GM18907 (cell line): Measurements from ENCODE around the gene GPC6.
"Not testable (repeated sequence)": the region's sequence is repeated elsewhere in the genome, so short reads cannot be mapped to it uniquely, and the experiment has no call there.

ENCODE experiments used
- ATAC-seq: cut with Tn5 transposase; IDR thresholded peaks from one replicate; pipeline ENCODE4 v1.9.1; 2021; ENCODE audit warnings: mild to moderate bottlenecking, moderate library complexity; ENCODE audit not compliant: unreplicated experiment

GPC6 gene

DNA sequence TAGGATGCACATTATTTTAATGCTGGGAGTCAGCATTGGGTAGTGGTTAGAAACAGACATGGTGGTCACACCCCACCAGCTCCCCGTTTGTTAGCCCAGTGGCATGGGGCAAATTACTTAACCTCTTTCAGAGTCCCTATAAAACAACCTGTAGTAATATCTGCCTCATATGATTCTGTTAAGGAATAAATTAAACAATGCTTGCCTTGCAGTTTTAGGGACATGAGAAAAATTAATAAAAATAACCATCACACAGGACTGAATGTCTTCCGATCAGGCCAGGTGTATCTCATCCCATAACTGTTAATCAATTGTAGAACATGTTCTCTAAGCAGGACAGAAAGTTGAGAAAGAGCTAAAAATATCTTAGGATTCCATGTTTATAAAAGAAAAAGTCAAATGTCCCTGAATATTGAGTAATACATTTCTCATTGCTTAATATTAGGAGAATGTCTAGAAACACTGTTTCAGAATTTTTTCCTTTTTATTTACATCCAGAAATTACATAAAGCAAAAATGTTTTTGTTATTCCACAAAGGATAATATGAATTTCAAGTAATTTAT, 196.5 kb downstream of the GPC6 start:
- ATAC-seq = no peak

GRCh38 chr13:93425411-93425810, 198.8 kb downstream of the GPC6 start:
- ATAC-seq = no peak

GRCh38 chr13:93430381-93430780, 203.8 kb downstream of the GPC6 start:
- ATAC-seq = no peak

- no peak for ATAC-seq
Observed at GRCh38 chr13:93435651-93436050, 209.0 kb downstream of the GPC6 start.

GRCh38 chr13:93437081-93437480, 210.5 kb downstream of the GPC6 start:
- no peak for ATAC-seq

DNA sequence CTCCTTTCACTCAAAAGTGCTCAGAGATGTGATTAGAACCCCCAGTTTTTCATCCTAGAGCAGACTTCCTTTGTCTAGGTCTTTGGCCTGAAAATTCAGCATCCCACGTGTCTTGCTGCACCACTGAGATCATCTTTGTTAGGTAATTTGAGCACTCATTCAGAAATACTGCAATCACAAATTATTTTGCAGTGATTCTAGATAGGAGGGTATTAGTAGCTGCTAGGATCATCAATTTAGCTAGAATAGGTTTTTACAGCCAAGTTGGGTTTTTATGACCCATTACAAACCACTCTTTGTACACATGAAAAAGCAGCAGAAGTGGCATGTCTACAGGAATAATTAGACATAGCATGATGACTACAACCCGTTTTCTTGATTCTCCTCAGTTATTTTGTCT, 219.6 kb downstream of the GPC6 start:
- ATAC-seq = no peak

DNA sequence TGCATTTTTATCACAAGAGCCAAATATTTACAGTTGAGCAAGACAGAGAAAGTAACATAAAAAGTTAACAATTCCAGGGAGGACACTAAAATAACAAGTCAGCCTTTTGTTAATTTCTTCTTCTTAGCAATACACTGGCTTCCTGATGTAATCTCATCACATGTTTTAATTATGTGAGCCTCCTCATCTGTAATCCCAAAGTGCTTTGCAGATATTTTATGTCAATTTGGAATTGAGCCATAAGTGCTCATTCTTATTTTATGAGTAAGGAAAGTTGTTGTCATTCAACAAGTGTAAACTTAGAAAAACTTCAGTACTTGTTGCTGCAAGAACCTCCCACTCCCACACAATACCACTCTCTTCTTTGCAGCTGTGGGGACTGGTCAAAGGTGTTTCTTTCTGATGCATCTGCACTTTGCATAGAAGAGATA, 223.6 kb downstream of the GPC6 start:
- ATAC-seq = no peak

GRCh38 chr13:93450761-93451160, 224.2 kb downstream of the GPC6 start:
- ATAC-seq = no peak

- ATAC-seq = not testable (repeated sequence)
Observed at GRCh38 chr13:93454676-93455235, 228.1 kb downstream of the GPC6 start.

- ATAC-seq = no peak
Observed at GRCh38 chr13:93455861-93456260, 229.3 kb downstream of the GPC6 start.

DNA sequence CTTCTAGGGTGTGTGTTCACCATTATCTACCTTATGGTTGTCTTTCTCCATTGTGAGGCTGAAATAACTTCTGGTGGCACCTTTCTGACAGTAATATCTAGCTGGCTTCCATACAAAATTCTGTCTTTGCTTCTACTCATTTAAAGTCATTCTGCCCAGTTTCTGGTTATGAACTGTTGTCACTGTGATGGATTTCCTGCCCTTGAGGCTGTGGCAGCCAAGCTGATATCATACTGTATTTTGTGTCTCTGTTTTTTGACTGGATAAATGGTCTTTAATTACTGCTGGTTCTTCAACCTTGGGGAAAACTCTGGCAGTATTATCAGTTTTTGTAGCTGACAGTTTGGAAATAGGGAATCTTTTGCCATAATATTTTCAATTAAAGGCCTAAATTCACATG, 233.4 kb downstream of the GPC6 start:
- ATAC-seq = no peak

DNA sequence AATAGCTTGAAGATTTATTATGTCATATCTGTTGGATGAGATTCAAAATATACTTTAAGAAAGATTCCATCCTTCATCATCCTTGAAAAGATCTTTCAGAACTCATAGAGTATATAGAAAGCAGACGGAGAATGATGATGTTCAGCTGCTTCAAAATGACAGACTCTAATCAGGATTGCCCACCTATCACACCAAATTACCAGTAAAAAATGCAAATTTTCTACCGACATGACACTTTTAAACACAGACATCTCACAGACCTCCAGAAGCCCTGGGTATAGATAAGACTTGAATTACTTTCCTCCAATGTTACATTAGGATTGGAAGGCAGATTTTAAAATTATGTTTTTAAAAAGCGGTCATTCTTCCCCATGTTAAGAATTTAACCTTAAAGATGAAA, 235.5 kb downstream of the GPC6 start:
- ATAC-seq = no peak

- ATAC-seq = no peak
Observed at GRCh38 chr13:93466502-93467036, 240.0 kb downstream of the GPC6 start.

DNA sequence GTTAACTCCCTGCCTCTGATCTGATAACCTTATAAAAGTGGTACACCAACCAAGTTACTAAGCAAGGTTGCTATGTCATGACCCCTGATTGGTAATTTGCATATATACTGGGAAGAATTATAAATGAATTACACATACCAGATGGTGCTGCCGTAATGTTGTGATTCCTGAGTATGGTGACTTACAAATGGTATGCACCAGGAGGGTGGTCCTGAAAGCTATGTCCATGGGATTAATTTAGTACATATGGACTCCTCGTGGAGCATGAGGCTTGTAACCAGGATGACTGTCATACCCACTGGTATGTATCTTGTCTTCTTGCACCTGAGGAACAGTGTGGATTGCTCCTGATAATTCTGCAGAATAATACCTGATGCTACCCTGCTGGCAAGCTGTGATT, 240.6 kb downstream of the GPC6 start:
- ATAC-seq = no peak

GRCh38 chr13:93468433-93468832, 241.8 kb downstream of the GPC6 start:
- no peak for ATAC-seq

DNA sequence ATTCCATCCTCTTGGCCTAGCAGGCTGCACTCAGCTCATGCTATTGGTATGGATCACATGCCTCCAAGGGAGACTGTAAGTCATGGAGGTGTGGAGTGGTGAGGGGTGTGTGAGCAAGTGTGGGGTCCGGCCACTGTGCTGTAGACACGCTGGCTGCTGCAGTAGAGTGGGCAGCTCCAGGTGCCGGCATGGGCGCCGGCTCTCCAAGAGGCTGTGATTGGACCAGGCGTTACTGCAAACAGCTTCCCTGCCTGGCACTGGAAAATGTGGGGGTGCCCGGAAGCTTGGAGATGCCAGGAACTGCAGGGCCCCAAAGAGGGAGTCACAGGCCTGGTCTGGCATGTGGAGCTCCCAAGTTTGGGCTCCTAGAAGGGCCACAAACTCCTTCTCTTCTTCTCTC, 245.7 kb downstream of the GPC6 start:
- no peak for ATAC-seq

GRCh38 chr13:93472814-93473296, 246.2 kb downstream of the GPC6 start:
- no peak for ATAC-seq

- no peak for ATAC-seq
Observed at GRCh38 chr13:93473441-93474270, 247.0 kb downstream of the GPC6 start.

DNA sequence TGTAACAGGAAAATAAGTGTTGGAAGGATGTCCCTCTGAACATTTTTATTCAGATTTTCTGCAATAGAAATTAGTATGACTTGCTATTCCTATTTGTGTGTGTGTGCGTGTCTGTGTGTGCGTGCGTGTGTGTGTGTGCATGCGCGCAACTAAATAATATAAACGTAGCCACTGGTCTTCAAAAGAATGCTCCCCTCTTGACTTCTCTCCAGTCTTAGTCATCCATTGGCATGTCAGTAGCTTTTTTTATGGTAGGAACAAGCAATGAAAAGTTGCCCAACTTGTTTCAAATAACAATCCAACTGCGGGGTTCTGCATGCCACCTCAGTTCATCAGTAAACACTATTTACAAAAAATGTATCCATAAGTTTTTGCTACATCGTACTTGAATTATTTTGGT, 249.6 kb downstream of the GPC6 start:
- no peak for ATAC-seq

- ATAC-seq = no peak
Observed at GRCh38 chr13:93477238-93477637, 250.6 kb downstream of the GPC6 start.

DNA sequence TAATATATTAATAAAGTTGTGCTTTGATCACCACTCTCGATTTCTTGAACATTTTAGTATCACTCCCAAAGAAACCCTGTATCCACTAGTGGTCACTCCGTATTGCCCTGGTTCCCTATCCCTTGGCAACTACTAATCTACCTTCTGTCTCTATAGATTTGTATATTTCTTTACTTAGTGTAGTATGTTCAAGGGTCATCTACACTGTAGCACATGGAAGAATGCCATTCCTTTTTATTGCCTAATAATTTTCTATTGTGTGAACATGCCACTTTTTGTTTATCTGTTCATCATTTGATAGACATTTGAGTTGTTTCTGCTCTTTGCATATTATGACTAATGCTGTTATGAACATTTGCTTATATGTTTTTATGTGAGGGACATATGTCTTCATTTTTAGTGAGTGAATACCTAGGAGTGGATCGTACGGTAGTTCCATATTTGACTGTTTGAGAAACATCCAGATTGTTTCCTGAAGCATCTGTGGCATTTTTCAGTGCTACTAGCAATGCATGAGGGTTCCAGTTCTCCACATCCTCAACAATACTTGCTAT, 254.0 kb downstream of the GPC6 start:
- ATAC-seq = no peak

GRCh38 chr13:93496117-93496516, 269.5 kb downstream of the GPC6 start:
- not testable (repeated sequence) for ATAC-seq
